WTC11 (cell line): Measurements from ENCODE around the gene NOC3L. TPM values are rescaled to one million over a fixed set of nuclear protein-coding genes. Genes with fewer than 3 reads are reported as not detected.

Source experiments
- ATF2 ChIP-seq: sonication (generic); formaldehyde crosslinking; IDR thresholded peaks from 2 replicates; pipeline ENCODE4 v1.8.1; 2022; ENCODE audit warnings: low read depth, missing genetic modification reagents, borderline replicate concordance
- ATF6 ChIP-seq: sonication (generic); formaldehyde crosslinking; IDR thresholded peaks from 2 replicates; pipeline ENCODE4 v1.8.1; 2023; ENCODE audit warnings: mild to moderate bottlenecking, missing genetic modification reagents
- CBFB ChIP-seq: sonication (generic); formaldehyde crosslinking; IDR thresholded peaks from 2 replicates; pipeline ENCODE4 v1.8.1; 2022; ENCODE audit warnings: mild to moderate bottlenecking, low read depth, missing genetic modification reagents
- FOXJ3 ChIP-seq: sonication (generic); formaldehyde crosslinking; IDR thresholded peaks from 2 replicates; pipeline ENCODE4 v1.9.0; 2021; ENCODE audit warnings: missing genetic modification reagents, mild to moderate bottlenecking, borderline replicate concordance
- FOXP1 ChIP-seq: sonication (generic); formaldehyde crosslinking; IDR thresholded peaks from 2 replicates; pipeline ENCODE4 v1.8.0; 2022; ENCODE audit warnings: missing genetic modification reagents, mild to moderate bottlenecking, moderate library complexity, borderline replicate concordance
- FOXP4 ChIP-seq: sonication (generic); formaldehyde crosslinking; IDR thresholded peaks from 2 replicates; pipeline ENCODE4 v1.8.0; 2022; ENCODE audit warnings: mild to moderate bottlenecking, missing genetic modification reagents
- JAZF1 ChIP-seq: fragments of 250-450 bp; sonication (Bioruptor Pico); IDR thresholded peaks from 2 replicates; pipeline ENCODE4 v1.9.0; 2021; ENCODE audit warnings: moderate library complexity, mild to moderate bottlenecking, inconsistent platforms
- NR2C2 ChIP-seq: sonication (generic); formaldehyde crosslinking; IDR thresholded peaks from 2 replicates; pipeline ENCODE4 v1.8.0; 2022; ENCODE audit warnings: mild to moderate bottlenecking, missing genetic modification reagents
- PRDM15 ChIP-seq: sonication (generic); formaldehyde crosslinking; IDR thresholded peaks from 2 replicates; pipeline ENCODE4 v1.8.0; 2022; ENCODE audit warnings: missing genetic modification reagents
- RELA ChIP-seq: sonication (generic); formaldehyde crosslinking; IDR thresholded peaks from 2 replicates; pipeline ENCODE4 v1.8.1; 2022; ENCODE audit warnings: missing genetic modification reagents, mild to moderate bottlenecking, borderline replicate concordance
- SOX15 ChIP-seq: fragments of 250-450 bp; sonication (Bioruptor Pico); IDR thresholded peaks from 2 replicates; pipeline ENCODE4 v1.9.0; 2021; ENCODE audit warnings: mild to moderate bottlenecking
- TCF7 ChIP-seq: sonication (generic); formaldehyde crosslinking; IDR thresholded peaks from 2 replicates; pipeline ENCODE4 v1.8.0; 2022; ENCODE audit warnings: mild to moderate bottlenecking, low read depth, missing genetic modification reagents, moderate library complexity
- TEAD4 ChIP-seq: sonication (generic); formaldehyde crosslinking; IDR thresholded peaks from 2 replicates; pipeline ENCODE4 v1.8.0; 2022; ENCODE audit warnings: mild to moderate bottlenecking, missing genetic modification reagents
- USF2 ChIP-seq: sonication (generic); formaldehyde crosslinking; IDR thresholded peaks from 2 replicates; pipeline ENCODE4 v1.8.1; 2023; ENCODE audit warnings: mild to moderate bottlenecking, missing genetic modification reagents, moderate library complexity
- ZBTB43 ChIP-seq: sonication (generic); formaldehyde crosslinking; IDR thresholded peaks from 2 replicates; pipeline ENCODE4 v1.8.1; 2023; ENCODE audit warnings: mild to moderate bottlenecking, missing genetic modification reagents
- ZMAT4 ChIP-seq: fragments of 250-450 bp; sonication (Bioruptor Pico); IDR thresholded peaks from 2 replicates; pipeline ENCODE4 v1.9.0; 2021; ENCODE audit warnings: mild to moderate bottlenecking
- ZNF138 ChIP-seq: sonication (generic); formaldehyde crosslinking; conservative IDR thresholded peaks from 2 replicates; pipeline ENCODE4 v1.8.1; 2022; ENCODE audit warnings: mild to moderate bottlenecking, moderate library complexity, missing genetic modification reagents
- ZNF219 ChIP-seq: sonication (generic); formaldehyde crosslinking; IDR thresholded peaks from 2 replicates; pipeline ENCODE4 v1.8.0; 2023; ENCODE audit warnings: missing genetic modification reagents, mild to moderate bottlenecking, borderline replicate concordance
- ZNF232 ChIP-seq: sonication (generic); formaldehyde crosslinking; IDR thresholded peaks from 2 replicates; pipeline ENCODE4 v1.8.0; 2022; ENCODE audit warnings: mild to moderate bottlenecking, missing genetic modification reagents
- ZNF263 ChIP-seq: sonication (generic); formaldehyde crosslinking; IDR thresholded peaks from 2 replicates; pipeline ENCODE4 v1.8.1; 2022; ENCODE audit warnings: low read depth, mild to moderate bottlenecking, moderate library complexity, missing genetic modification reagents
- total RNA-seq: library from RNA; stranded (reverse); gene quantifications from 3 replicates; pipeline ENCODE4 v1.2.3, GENCODE V29; 2021
- TF ChIP-seq, protein P1 (sequence below): sonication (generic); formaldehyde crosslinking; IDR thresholded peaks from 2 replicates; pipeline ENCODE4 v1.8.0; 2022; ENCODE audit warnings: mild to moderate bottlenecking, missing genetic modification reagents
- TF ChIP-seq, protein P2 (sequence below): fragments of 250-450 bp; sonication (Bioruptor Pico); IDR thresholded peaks from 2 replicates; pipeline ENCODE4 v2.1.2; 2022; ENCODE audit warnings: mild to moderate bottlenecking, moderate library complexity
- TF ChIP-seq, protein P3 (sequence below): fragments of 250-450 bp; sonication (Bioruptor Pico); IDR thresholded peaks from 2 replicates; pipeline ENCODE4 v1.9.0; 2021; ENCODE audit warnings: moderate library complexity, mild to moderate bottlenecking, inconsistent platforms, borderline replicate concordance

NOC3L gene
- total RNA-seq, 1 experiment from 2014 or later = 26.1 TPM

DNA sequence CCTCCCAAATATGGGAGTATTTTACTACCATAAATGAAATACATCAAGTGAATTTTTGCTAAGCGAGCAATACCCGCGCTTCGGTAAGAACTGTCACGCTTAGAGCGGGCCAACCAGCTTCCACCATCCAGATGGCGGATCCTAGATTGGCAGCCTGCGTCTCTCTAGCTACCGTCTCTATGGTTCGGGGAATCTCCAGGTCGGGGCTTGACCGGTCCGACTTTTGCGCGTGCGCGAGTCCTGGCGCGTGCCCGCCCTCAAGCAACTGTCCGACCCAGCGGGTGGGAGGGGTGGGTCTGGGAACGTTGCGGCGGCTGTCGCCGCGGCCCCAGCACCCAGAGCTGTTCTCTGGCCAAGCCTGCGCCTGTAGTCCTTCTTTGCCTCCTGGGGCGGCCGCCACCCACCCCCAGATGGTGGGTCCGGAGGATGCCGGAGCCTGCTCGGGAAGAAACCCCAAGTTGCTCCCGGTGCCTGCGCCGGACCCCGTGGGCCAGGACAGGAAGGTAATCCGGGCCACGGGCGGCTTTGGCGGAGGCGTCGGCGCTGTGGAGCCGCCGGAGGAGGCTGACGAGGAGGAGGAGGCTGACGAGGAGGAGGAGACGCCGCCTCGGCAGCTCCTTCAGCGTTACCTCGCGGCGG lies 39.6 kb upstream of the NOC3L start, which contains the start of gene TBC1D12 (continued):
- TF ChIP-seq ZNF232 (CRISPR knock-in tag) (peak; percentile 25; the same call in 1 of the 2 replicates), ZMAT4 (CRISPR knock-in tag) (no peak), ATF6 (no peak), TEAD4 (CRISPR knock-in tag) (no peak), FOXP4 (CRISPR knock-in tag) (no peak), ZNF219 (no peak), TCF7 (CRISPR knock-in tag) (no peak), RELA (CRISPR knock-in tag) (peak; percentile 85), ATF2 (CRISPR knock-in tag) (no peak), ZNF263 (CRISPR knock-in tag) (no peak), NR2C2 (CRISPR knock-in tag) (no peak), ZBTB43 (CRISPR knock-in tag) (0 out of 2 replicates have a peak, but pooled peaks have one; percentile 37), ZNF138 (CRISPR knock-in tag) (no peak), FOXJ3 (CRISPR knock-in tag) (no peak), CBFB (CRISPR knock-in tag) (0 out of 2 replicates have a peak, but pooled peaks have one; percentile 30), JAZF1 (CRISPR knock-in tag) (no peak), SOX15 (CRISPR knock-in tag) (no peak), PRDM15 (CRISPR knock-in tag) (no peak), FOXP1 (peak; percentile 77; the same call in 1 of the 2 replicates), USF2 (CRISPR knock-in tag) (no peak; the same call in 1 of the 2 replicates)
- TF ChIP-seq, protein P1, sequence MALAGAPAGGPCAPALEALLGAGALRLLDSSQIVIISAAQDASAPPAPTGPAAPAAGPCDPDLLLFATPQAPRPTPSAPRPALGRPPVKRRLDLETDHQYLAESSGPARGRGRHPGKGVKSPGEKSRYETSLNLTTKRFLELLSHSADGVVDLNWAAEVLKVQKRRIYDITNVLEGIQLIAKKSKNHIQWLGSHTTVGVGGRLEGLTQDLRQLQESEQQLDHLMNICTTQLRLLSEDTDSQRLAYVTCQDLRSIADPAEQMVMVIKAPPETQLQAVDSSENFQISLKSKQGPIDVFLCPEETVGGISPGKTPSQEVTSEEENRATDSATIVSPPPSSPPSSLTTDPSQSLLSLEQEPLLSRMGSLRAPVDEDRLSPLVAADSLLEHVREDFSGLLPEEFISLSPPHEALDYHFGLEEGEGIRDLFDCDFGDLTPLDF = no peak
- TF ChIP-seq, protein P2, sequence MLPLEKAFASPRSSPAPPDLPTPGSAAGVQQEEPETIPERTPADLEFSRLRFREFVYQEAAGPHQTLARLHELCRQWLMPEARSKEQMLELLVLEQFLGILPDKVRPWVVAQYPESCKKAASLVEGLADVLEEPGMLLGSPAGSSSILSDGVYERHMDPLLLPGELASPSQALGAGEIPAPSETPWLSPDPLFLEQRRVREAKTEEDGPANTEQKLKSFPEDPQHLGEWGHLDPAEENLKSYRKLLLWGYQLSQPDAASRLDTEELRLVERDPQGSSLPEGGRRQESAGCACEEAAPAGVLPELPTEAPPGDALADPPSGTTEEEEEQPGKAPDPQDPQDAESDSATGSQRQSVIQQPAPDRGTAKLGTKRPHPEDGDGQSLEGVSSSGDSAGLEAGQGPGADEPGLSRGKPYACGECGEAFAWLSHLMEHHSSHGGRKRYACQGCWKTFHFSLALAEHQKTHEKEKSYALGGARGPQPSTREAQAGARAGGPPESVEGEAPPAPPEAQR (CRISPR knock-in tag) = no peak
- TF ChIP-seq, protein P3, sequence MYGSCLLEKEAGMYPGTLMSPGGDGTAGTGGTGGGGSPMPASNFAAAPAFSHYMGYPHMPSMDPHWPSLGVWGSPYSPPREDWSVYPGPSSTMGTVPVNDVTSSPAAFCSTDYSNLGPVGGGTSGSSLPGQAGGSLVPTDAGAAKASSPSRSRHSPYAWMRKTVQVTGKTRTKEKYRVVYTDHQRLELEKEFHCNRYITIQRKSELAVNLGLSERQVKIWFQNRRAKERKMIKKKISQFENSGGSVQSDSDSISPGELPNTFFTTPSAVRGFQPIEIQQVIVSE (CRISPR knock-in tag) = no peak
